ENCODE data around the gene DYNC1I1. TPM values are rescaled to one million over a fixed set of nuclear protein-coding genes. Genes with fewer than 3 reads are reported as not detected.

DYNC1I1 gene
- polyA plus RNA-seq, 1 donor from 2014 or later, result 28.9 TPM

DNA sequence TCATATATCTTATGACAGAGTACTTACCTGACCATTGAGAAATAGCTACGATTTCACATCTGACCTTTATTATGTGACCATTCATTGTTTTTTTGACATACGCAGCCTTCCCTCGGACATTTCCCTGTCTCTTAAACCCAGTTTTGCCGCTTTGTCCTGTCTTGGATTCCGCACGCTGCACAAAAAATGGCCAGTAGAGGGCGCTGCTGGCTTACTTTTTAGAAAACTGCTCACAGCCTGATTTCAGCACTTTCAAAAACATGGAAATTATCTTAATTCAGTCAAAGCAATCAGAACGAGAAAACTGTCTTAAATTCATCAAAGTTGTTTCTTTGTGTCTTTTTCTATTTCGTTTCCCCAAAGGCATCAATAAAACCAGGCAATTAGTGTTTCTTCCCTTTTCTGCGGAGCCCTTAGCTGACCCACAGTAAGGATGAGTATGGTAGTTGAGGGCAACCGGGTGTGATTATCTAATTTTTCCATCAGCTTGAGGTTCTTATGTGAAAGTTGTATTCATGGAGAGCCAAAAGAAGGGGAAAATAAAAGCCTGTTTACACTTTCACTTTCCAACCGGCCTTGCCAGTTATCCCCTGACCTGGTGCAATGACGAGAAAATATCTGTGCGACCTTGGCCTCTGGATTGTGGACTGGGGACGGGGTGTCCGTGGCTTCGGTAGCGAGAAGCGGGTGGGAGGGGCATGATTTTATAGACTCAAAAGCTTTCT lies 144.4 kb downstream of the DYNC1I1 start:
- Histone ChIP-seq H3K9me3 (ENCODE audit: low read length) (no peaks in the 10 kb centered on the region), H3K4me3 (ENCODE audit: low read length) (peak overlapping the region; percentile 21), H3K27me3 (ENCODE audit: insufficient read depth, low read depth, low read length) (no peaks in the 10 kb centered on the region), H4K20me1 (ENCODE audit: insufficient read depth) (no peaks in the 10 kb centered on the region), H3F3A (ENCODE audit: insufficient read depth, low read length, poor library complexity, severe bottlenecking) (no peaks in the 10 kb centered on the region), H3K4me2 (ENCODE audit: low read length) (peak overlapping the region; percentile 13), H3K27ac (ENCODE audit: low read length) (no peak overlapping the region), H2AFZ (ENCODE audit: low read depth, low read length) (no peak overlapping the region), H3K36me3 (ENCODE audit: insufficient read depth, low read length) (no peaks in the 10 kb centered on the region), H3K9ac (ENCODE audit: low read length) (no peak overlapping the region), H3K79me2 (replicated peaks; ENCODE audit: insufficient read depth, low read length) (peaks cover 20% of the 10 kb centered on the region), H3K9me2 (ENCODE audit: insufficient read depth, low read length) (no peaks in the 10 kb centered on the region)
- no peak for TF ChIP-seq EZH2 (IDR thresholded peaks at IDR 0.05; ENCODE audit: borderline replicate concordance, insufficient read depth, low read length, poor library complexity, severe bottlenecking)
- TF ChIP-seq EP300 (conservative IDR thresholded peaks at IDR 0.05; ENCODE audit: poor library complexity, severe bottlenecking), result no peak
- TF ChIP-seq MXI1 (conservative IDR thresholded peaks at IDR 0.05; ENCODE audit: poor library complexity, severe bottlenecking), result no peak
- TF ChIP-seq TAF1 (IDR thresholded peaks at IDR 0.05; ENCODE audit: low read depth), result no peak
- TF ChIP-seq, protein P1, sequence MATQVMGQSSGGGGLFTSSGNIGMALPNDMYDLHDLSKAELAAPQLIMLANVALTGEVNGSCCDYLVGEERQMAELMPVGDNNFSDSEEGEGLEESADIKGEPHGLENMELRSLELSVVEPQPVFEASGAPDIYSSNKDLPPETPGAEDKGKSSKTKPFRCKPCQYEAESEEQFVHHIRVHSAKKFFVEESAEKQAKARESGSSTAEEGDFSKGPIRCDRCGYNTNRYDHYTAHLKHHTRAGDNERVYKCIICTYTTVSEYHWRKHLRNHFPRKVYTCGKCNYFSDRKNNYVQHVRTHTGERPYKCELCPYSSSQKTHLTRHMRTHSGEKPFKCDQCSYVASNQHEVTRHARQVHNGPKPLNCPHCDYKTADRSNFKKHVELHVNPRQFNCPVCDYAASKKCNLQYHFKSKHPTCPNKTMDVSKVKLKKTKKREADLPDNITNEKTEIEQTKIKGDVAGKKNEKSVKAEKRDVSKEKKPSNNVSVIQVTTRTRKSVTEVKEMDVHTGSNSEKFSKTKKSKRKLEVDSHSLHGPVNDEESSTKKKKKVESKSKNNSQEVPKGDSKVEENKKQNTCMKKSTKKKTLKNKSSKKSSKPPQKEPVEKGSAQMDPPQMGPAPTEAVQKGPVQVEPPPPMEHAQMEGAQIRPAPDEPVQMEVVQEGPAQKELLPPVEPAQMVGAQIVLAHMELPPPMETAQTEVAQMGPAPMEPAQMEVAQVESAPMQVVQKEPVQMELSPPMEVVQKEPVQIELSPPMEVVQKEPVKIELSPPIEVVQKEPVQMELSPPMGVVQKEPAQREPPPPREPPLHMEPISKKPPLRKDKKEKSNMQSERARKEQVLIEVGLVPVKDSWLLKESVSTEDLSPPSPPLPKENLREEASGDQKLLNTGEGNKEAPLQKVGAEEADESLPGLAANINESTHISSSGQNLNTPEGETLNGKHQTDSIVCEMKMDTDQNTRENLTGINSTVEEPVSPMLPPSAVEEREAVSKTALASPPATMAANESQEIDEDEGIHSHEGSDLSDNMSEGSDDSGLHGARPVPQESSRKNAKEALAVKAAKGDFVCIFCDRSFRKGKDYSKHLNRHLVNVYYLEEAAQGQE (IDR thresholded peaks at IDR 0.05; ENCODE audit: borderline replicate concordance), result no peak
- TF ChIP-seq RAD21 (conservative IDR thresholded peaks at IDR 0.05), result peak; percentile 93
- TF ChIP-seq SMC3 (conservative IDR thresholded peaks at IDR 0.05; ENCODE audit: poor library complexity), result peak; percentile 91
- TF ChIP-seq POLR2AphosphoS5 (IDR thresholded peaks at IDR 0.05), result no peak
- TF ChIP-seq, protein P2, sequence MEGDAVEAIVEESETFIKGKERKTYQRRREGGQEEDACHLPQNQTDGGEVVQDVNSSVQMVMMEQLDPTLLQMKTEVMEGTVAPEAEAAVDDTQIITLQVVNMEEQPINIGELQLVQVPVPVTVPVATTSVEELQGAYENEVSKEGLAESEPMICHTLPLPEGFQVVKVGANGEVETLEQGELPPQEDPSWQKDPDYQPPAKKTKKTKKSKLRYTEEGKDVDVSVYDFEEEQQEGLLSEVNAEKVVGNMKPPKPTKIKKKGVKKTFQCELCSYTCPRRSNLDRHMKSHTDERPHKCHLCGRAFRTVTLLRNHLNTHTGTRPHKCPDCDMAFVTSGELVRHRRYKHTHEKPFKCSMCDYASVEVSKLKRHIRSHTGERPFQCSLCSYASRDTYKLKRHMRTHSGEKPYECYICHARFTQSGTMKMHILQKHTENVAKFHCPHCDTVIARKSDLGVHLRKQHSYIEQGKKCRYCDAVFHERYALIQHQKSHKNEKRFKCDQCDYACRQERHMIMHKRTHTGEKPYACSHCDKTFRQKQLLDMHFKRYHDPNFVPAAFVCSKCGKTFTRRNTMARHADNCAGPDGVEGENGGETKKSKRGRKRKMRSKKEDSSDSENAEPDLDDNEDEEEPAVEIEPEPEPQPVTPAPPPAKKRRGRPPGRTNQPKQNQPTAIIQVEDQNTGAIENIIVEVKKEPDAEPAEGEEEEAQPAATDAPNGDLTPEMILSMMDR (IDR thresholded peaks at IDR 0.05; ENCODE audit: poor library complexity, severe bottlenecking), result peak; percentile 95

DNA sequence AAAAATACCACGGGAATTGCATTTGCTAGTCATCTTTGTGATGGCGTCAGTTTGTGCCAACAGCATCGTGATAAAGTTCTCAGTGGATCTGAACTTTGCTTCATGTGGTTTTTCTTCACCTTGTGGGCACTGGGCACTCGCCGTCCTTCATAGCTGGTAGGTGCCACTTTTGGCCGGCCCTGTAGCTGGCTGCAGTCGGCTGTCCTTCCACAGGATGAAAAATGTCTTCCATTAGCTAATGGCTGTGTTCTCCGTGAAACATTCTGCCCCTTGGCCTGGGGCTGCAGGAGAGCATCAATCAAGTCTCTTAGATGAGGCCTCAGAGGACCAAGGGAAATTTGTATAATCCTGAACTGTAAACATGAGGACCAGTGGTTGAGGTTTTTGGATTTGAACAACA lies 145.3 kb downstream of the DYNC1I1 start:
- no peak overlapping the region for H3K4me2 ChIP-seq (ENCODE audit: low read length)
- H3K27ac ChIP-seq (ENCODE audit: low read length), result no peak overlapping the region
- H3K9ac ChIP-seq (ENCODE audit: low read length), result no peak overlapping the region
- no peaks in the 10 kb centered on the region for H3K36me3 ChIP-seq (ENCODE audit: insufficient read depth, low read length)
- no peaks in the 10 kb centered on the region for H3K9me3 ChIP-seq (ENCODE audit: low read length)
- H2AFZ ChIP-seq (ENCODE audit: low read depth, low read length), result no peak overlapping the region
- H3K9me2 ChIP-seq (ENCODE audit: insufficient read depth, low read length), result no peaks in the 10 kb centered on the region
- H3F3A ChIP-seq (ENCODE audit: insufficient read depth, low read length, poor library complexity, severe bottlenecking), result no peaks in the 10 kb centered on the region
- no peak overlapping the region for H3K4me3 ChIP-seq (ENCODE audit: low read length)
- H3K79me2 ChIP-seq (replicated peaks; ENCODE audit: insufficient read depth, low read length), result peaks cover 20% of the 10 kb centered on the region
- no peaks in the 10 kb centered on the region for H4K20me1 ChIP-seq (ENCODE audit: insufficient read depth)
- H3K27me3 ChIP-seq (ENCODE audit: insufficient read depth, low read depth, low read length), result no peaks in the 10 kb centered on the region
- no peak for TF ChIP-seq POLR2AphosphoS5 (IDR thresholded peaks at IDR 0.05)
- no peak for TF ChIP-seq SMC3 (conservative IDR thresholded peaks at IDR 0.05; ENCODE audit: poor library complexity)

Data from neural cell (in vitro differentiated cells).